Measurements from ENCODE around the gene TMEM181.
"Not testable (repeated sequence)": the region's sequence is repeated elsewhere in the genome, so short reads cannot be mapped to it uniquely, and the experiment has no call there.

TMEM181 gene

DNA sequence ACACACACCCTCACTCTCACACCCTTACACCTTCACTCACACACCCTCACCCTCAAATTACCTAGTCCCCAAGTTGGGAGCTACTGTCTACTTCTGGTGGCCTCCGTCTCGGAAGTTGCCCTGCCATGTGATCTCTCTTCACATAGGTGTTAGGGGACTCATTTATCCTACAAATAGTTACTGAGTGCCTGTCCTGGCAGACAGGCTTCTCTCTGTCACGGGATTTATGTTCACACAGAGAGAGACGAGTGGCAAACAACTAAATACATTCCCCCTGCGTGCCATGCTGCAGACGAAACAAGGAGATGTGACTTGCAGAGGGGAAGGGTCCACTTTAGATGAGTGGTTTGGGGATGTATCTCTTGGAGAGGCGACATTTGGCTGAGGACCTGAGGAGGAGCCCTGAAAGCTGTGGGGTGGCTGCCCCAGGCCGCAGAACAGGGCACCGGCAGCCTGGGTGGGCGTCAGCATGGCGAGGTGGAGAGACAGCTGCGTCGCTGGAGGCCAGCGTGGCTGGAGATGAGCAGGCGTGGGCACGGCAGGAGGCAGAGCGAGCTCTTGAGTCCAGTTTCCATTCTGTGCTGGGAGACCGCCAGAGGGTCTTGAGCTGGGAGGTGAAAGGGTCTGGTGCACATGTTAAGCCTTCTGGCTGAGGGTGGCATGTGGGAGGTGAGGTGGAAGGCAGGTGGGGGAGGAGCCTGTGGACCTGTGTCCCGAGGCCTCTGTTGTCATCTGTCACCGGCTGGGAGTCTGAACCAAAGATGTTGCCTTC, 67.5 kb downstream of the TMEM181 start:
- no peak overlapping the region for H3K4me3 ChIP-seq (ENCODE audit: low read length in 2 of 2)
- no peak overlapping the region for H3K9ac ChIP-seq (ENCODE audit: low read depth in 1 of 2, low read length in 2 of 2)
- H3K36me3 ChIP-seq (ENCODE audit: control insufficient read depth in 2 of 2, insufficient read depth in 2 of 2, low read length in 2 of 2) = peaks cover 36 to 50% of the 10 kb centered on the region in 2 donors
- no peaks in the 10 kb centered on the region for H3K9me3 ChIP-seq (ENCODE audit: control insufficient read depth in 2 of 2, low read length in 2 of 2)
- H3K27ac ChIP-seq (ENCODE audit: low read depth in 2 of 2, low read length in 2 of 2) = no peak overlapping the region
- H3K27me3 ChIP-seq (ENCODE audit: control insufficient read depth in 2 of 2, insufficient read depth in 2 of 2, low read length in 2 of 2) = no peaks in the 10 kb centered on the region
- H3K4me1 ChIP-seq (ENCODE audit: control insufficient read depth in 2 of 2, insufficient read depth in 2 of 2, low read length in 2 of 2) = peaks cover 19 to 24% of the 10 kb centered on the region in 2 donors

DNA sequence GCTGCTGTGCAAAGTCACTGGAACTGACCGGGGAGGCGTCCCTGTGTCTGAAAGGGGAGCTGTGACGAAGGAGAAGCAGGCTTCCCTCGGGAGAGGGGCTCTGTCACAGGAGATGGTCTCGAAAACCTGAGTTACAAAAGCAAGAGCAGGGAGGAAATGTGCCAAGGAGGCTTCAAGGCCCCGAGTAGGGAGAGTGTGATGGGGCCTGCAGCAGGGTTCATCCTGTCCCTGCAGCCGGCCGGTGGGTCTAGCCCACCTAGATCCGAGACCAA, 68.0 kb downstream of the TMEM181 start:
- no peaks in the 10 kb centered on the region for H3K27me3 ChIP-seq (ENCODE audit: control insufficient read depth in 2 of 2, insufficient read depth in 2 of 2, low read length in 2 of 2)

DNA sequence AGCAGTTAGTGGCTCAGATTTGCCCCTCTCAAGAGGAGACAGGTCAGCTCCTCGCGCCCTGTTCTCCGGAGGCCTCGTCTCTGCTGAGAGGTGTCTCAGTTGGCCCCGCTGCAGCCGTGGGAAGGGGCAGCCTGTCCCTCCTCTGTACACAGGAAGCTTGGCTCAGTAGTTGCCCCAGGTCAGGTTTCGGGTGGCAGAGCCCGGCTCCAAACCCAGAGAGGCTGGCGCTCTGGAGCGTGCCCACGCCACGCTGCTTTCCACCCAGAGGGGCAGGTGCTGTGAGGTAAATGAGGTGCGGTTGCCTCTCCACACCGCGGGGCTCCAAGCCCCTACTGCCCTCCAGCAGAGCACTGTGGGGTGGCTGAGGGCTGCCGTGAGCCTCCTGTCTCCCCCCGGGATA, 68.7 kb downstream of the TMEM181 start:
- Histone ChIP-seq H3K4me1 (ENCODE audit: control insufficient read depth in 2 of 2, insufficient read depth in 2 of 2, low read length in 2 of 2) (peaks cover 19 to 25% of the 10 kb centered on the region in 2 donors), H3K9ac (ENCODE audit: low read depth in 1 of 2, low read length in 2 of 2) (no peak overlapping the region), H3K36me3 (ENCODE audit: control insufficient read depth in 2 of 2, insufficient read depth in 2 of 2, low read length in 2 of 2) (peaks cover 40 to 53% of the 10 kb centered on the region in 2 donors), H3K27me3 (ENCODE audit: control insufficient read depth in 2 of 2, insufficient read depth in 2 of 2, low read length in 2 of 2) (no peaks in the 10 kb centered on the region), H3K4me3 (ENCODE audit: low read length in 2 of 2) (no peak overlapping the region), H3K27ac (ENCODE audit: low read depth in 2 of 2, low read length in 2 of 2) (no peak overlapping the region), H3K9me3 (ENCODE audit: control insufficient read depth in 2 of 2, low read length in 2 of 2) (no peaks in the 10 kb centered on the region)

More for the DNA sequence above, 68.0 kb downstream of the TMEM181 start:
- Histone ChIP-seq H3K4me3 (ENCODE audit: low read length in 2 of 2) (no peak overlapping the region), H3K9ac (ENCODE audit: low read depth in 1 of 2, low read length in 2 of 2) (no peak overlapping the region), H3K9me3 (ENCODE audit: control insufficient read depth in 2 of 2, low read length in 2 of 2) (no peaks in the 10 kb centered on the region), H3K4me1 (ENCODE audit: control insufficient read depth in 2 of 2, insufficient read depth in 2 of 2, low read length in 2 of 2) (peaks cover 19 to 25% of the 10 kb centered on the region in 2 donors), H3K36me3 (ENCODE audit: control insufficient read depth in 2 of 2, insufficient read depth in 2 of 2, low read length in 2 of 2) (peaks cover 35 to 48% of the 10 kb centered on the region in 2 donors), H3K27ac (ENCODE audit: low read depth in 2 of 2, low read length in 2 of 2) (no peak overlapping the region)

GRCh38 chr6:158629367-158630221, 69.7 kb downstream of the TMEM181 start:
- H3K9ac ChIP-seq (ENCODE audit: low read depth in 1 of 2, low read length in 2 of 2) = no peak overlapping the region
- no peaks in the 10 kb centered on the region for H3K27me3 ChIP-seq (ENCODE audit: control insufficient read depth in 2 of 2, insufficient read depth in 2 of 2, low read length in 2 of 2)
- H3K4me3 ChIP-seq (ENCODE audit: low read length in 2 of 2) = no peak overlapping the region
- no peak overlapping the region for H3K27ac ChIP-seq (ENCODE audit: low read depth in 2 of 2, low read length in 2 of 2)
- H3K9me3 ChIP-seq (ENCODE audit: control insufficient read depth in 2 of 2, low read length in 2 of 2) = no peaks in the 10 kb centered on the region
- H3K36me3 ChIP-seq (ENCODE audit: control insufficient read depth in 2 of 2, insufficient read depth in 2 of 2, low read length in 2 of 2) = peaks cover 36 to 51% of the 10 kb centered on the region in 2 donors
- H3K4me1 ChIP-seq (ENCODE audit: control insufficient read depth in 2 of 2, insufficient read depth in 2 of 2, low read length in 2 of 2) = peaks cover 19 to 25% of the 10 kb centered on the region in 2 donors

DNA sequence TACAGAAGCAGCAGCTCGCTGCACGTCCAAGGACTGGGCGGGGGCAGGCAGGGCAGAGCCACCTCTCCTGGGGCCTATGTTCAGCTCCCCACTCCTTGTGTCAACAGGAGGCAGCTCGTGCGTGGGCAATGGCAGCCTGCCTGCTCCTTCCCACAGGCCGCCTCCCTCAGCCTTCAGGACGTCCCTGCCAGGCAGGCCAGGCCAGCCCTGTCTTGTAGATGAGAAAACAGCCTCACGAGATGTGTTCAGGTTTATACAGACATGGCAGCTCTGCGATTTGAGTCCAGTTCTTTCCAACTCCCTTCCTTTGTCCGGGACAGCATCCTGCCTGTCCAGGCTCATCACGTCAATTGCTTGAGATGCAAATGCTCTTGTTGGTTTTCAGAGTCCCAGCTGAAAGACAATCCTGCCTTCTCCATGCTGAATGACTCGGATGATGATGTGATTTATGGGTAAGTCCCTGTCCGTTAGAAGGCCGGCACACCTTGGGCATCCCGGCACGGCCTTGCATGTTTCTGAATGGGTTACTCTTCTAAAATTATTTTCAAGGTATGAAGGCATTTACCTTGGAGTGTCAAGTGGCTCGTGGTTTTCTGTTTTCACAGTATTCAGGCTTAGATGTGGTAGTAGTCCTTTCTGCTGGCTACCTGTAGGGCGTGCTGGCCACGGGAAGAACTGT, 71.2 kb downstream of the TMEM181 start:
- Histone ChIP-seq H3K36me3 (ENCODE audit: control insufficient read depth in 2 of 2, insufficient read depth in 2 of 2, low read length in 2 of 2) (peaks cover 39 to 46% of the 10 kb centered on the region in 2 donors), H3K4me3 (ENCODE audit: low read length in 2 of 2) (peak overlapping the region; percentile 9 to 54), H3K27ac (ENCODE audit: low read depth in 2 of 2, low read length in 2 of 2) (peak overlapping the region; percentile 84 to 87)

GRCh38 chr6:158631678-158632537, 72.0 kb downstream of the TMEM181 start:
- Histone ChIP-seq H3K36me3 (ENCODE audit: control insufficient read depth in 2 of 2, insufficient read depth in 2 of 2, low read length in 2 of 2) (peaks cover 36 to 44% of the 10 kb centered on the region in 2 donors), H3K27ac (ENCODE audit: low read depth in 2 of 2, low read length in 2 of 2) (peak overlapping the region; percentile 84 to 87), H3K4me3 (ENCODE audit: low read length in 2 of 2) (peak overlapping the region; percentile 9 to 54), H3K27me3 (ENCODE audit: control insufficient read depth in 2 of 2, insufficient read depth in 2 of 2, low read length in 2 of 2) (no peaks in the 10 kb centered on the region), H3K4me1 (ENCODE audit: control insufficient read depth in 2 of 2, insufficient read depth in 2 of 2, low read length in 2 of 2) (peaks cover 19 to 25% of the 10 kb centered on the region in 2 donors), H3K9me3 (ENCODE audit: control insufficient read depth in 2 of 2, low read length in 2 of 2) (no peaks in the 10 kb centered on the region), H3K9ac (ENCODE audit: low read depth in 1 of 2, low read length in 2 of 2) (peak overlapping the region; percentile 32 to 49)

More for the DNA sequence above, 71.2 kb downstream of the TMEM181 start:
- H3K9me3 ChIP-seq (ENCODE audit: control insufficient read depth in 2 of 2, low read length in 2 of 2) = no peaks in the 10 kb centered on the region
- H3K9ac ChIP-seq (ENCODE audit: low read depth in 1 of 2, low read length in 2 of 2) = peak overlapping the region; percentile 32 to 49
- peaks cover 19 to 25% of the 10 kb centered on the region in 2 donors for H3K4me1 ChIP-seq (ENCODE audit: control insufficient read depth in 2 of 2, insufficient read depth in 2 of 2, low read length in 2 of 2)
- H3K27me3 ChIP-seq (ENCODE audit: control insufficient read depth in 2 of 2, insufficient read depth in 2 of 2, low read length in 2 of 2) = no peaks in the 10 kb centered on the region

DNA sequence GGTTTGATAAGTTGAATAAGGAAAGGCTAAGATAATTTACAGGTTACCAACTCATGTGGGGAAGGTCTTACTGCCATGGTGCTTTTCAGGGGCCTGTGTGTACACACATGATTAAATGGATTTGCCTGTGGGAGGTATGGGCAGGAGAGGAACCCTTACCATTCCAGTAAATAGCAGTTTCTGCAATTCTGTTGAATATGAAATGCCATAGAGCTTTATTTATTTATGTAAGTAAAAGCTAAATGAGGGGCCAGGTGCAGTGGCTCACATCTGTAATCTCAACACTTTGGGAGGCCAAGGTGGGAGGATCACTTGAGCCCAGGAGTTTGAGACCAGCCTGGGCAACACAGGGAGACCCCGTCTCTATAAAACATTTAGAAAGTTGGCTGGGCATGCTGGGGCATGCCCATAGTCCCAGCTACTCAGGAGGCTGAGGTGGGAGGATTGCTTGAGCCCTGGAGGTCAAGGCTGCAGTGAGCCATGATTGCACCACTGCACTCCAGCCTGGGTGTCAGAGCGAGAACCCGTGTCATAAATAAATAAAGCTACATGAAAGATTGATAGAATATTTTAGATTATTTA, 72.7 kb downstream of the TMEM181 start:
- peak overlapping the region; percentile 84 to 87 for H3K27ac ChIP-seq (ENCODE audit: low read depth in 2 of 2, low read length in 2 of 2)
- H3K4me3 ChIP-seq (ENCODE audit: low read length in 2 of 2); H3K9me3 ChIP-seq (ENCODE audit: control insufficient read depth in 2 of 2, low read length in 2 of 2); H3K27me3 ChIP-seq (ENCODE audit: control insufficient read depth in 2 of 2, insufficient read depth in 2 of 2, low read length in 2 of 2): not testable (repeated sequence)
- peak overlapping the region in 1 of 2 donors; percentile 49 for H3K9ac ChIP-seq (ENCODE audit: low read depth in 1 of 2, low read length in 2 of 2)
- H3K36me3 ChIP-seq (ENCODE audit: control insufficient read depth in 2 of 2, insufficient read depth in 2 of 2, low read length in 2 of 2) = peaks cover 37 to 44% of the 10 kb centered on the region in 2 donors
- H3K4me1 ChIP-seq (ENCODE audit: control insufficient read depth in 2 of 2, insufficient read depth in 2 of 2, low read length in 2 of 2) = peaks cover 19 to 25% of the 10 kb centered on the region in 2 donors

DNA sequence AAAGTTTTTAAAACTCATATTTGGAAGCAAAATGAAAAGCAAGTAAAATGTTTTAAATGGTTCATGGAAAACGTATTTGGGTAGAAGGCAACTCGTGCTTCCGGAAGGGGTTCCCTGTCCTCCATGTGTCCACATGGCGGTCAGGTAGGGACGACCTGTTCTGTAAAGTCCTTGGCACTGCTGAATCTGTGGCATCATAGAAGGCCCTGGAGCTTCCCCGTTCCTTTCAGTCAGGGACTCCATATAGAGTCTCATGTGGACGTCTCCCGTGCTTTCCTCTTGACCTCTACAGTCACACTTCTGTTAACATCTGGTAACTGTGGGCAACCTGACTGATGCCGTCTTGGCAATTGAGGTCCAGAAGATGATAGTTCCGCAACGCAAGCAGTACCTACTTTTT, 73.2 kb downstream of the TMEM181 start:
- no peaks in the 10 kb centered on the region for H3K27me3 ChIP-seq (ENCODE audit: control insufficient read depth in 2 of 2, insufficient read depth in 2 of 2, low read length in 2 of 2)
- H3K9ac ChIP-seq (ENCODE audit: low read depth in 1 of 2, low read length in 2 of 2) = no peak overlapping the region
- H3K27ac ChIP-seq (ENCODE audit: low read depth in 2 of 2, low read length in 2 of 2) = no peak overlapping the region
- H3K36me3 ChIP-seq (ENCODE audit: control insufficient read depth in 2 of 2, insufficient read depth in 2 of 2, low read length in 2 of 2) = peaks cover 33 to 39% of the 10 kb centered on the region in 2 donors
- H3K9me3 ChIP-seq (ENCODE audit: control insufficient read depth in 2 of 2, low read length in 2 of 2) = no peaks in the 10 kb centered on the region
- peaks cover 19 to 25% of the 10 kb centered on the region in 2 donors for H3K4me1 ChIP-seq (ENCODE audit: control insufficient read depth in 2 of 2, insufficient read depth in 2 of 2, low read length in 2 of 2)
- no peak overlapping the region for H3K4me3 ChIP-seq (ENCODE audit: low read length in 2 of 2)

Data from mucosa of rectum (tissue), 2 donors.